GM20000 (cell line): ENCODE data around the gene NHS.

ENCODE experiments used
- DNase-seq: peaks from one replicate; pipeline ENCODE4 v3.0.0; 2012; ENCODE audit warnings: low spot score
- CTCF ChIP-seq: IDR thresholded peaks from 2 replicates; pipeline ENCODE4 v1.5.1; 2012; ENCODE audit warnings: mild to moderate bottlenecking, control low read depth; ENCODE audit errors: extremely low read depth, missing control alignments

Gene NHS

DNA sequence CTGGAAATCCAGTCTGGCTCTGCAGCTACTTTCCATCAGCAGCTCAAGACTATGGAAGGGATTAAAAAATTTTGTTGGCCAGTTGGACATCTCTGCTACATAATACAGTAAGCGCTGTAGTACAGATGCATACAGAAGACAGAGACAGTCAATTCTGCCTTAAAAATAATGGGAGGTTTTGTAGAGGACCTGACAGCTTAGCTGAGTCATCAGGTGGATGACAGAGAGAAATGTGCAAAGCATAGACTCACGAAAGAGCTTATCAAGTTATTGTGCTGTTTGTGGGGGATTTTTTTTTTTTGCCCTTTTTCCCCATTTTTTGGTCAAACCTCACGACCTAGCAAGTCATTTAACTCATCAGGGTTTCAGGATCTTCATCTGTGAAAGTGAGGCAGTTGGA lies 213.3 kb downstream of the NHS start:
- no peak for DNase-seq
- no peak for TF ChIP-seq CTCF

DNA sequence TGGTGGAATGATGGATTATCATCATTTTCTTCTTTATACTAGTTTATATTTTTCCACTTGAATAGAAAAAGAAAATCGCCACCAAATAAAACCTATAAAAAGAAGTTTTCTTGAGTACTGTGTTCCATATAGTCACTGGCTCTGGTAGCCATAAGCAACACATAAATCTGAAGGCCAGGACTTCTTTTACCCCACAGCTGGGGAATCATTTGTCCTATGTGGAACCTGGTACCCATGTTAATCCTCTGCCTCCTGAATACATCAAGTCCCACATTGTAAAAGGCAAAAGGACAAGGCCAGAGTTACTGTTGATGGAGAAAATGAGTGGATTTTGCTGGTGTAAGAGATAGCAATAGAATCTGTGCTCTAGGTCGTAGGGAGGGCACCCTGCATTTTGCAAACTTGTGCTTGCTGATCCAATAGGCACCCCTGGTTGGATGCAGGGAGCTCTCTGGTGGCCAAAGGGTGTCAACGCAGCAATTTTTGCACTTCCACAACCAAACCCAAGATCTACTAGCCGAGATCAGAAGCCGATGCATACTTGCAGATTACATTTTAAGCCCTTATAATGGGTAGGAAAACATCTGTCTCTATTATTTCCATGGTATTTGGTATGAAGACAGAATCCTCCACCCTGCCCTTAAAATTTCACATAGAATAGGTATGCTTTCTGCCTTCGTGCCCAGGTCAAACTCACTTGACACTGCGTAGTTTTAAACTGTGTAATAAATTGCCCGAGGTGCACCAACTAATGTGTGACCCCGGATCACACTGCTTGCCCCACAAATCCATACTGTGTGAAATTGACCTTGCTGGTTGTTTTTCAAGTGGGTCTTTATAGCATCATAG lies 216.1 kb downstream of the NHS start:
- DNase-seq: peak; percentile 12
- peak; percentile 44 for TF ChIP-seq CTCF

DNA sequence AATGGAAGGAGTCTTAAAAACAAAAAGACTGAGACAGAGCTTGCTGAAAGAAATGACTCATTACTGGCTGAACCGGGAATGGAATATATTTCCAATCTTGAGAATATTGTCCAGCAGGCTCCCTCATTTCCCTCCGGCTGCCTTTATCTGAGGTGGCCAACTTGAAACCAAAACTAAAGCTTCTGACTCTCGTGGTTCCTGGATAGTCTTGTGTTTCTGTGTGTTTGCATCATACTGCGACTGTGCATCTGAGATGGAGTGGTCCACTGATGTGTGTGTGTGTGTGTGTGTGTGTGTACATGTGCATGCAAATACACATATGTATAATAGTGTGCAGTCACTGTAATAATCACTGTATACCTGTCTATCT lies 216.7 kb downstream of the NHS start:
- TF ChIP-seq CTCF: no peak
- DNase-seq: no peak

- TF ChIP-seq CTCF: no peak
- no peak for DNase-seq
Observed at GRCh38 chrX:17592117-17592516, 217.1 kb downstream of the NHS start.

GRCh38 chrX:17594693-17595092 lies 219.7 kb downstream of the NHS start:
- no peak for TF ChIP-seq CTCF
- DNase-seq: no peak

- no peak for TF ChIP-seq CTCF
- DNase-seq: no peak
Observed at GRCh38 chrX:17595456-17596035, 220.5 kb downstream of the NHS start.

GRCh38 chrX:17596061-17596460 lies 221.1 kb downstream of the NHS start:
- no peak for DNase-seq
- no peak for TF ChIP-seq CTCF
